Endometrial microvascular endothelial cells (primary cell): ENCODE results near the gene BST2. TPM values are rescaled to one million over a fixed set of nuclear protein-coding genes. Genes with fewer than 3 reads are reported as not detected.

ENCODE experiments used
- in situ Hi-C: cut with HindIII; loops from 2 replicates; pipeline ENCODE4 v1.10.0; 2017; ENCODE audit warnings: low sequenced_read_pairs, low pct_unique_long_range_greater_than_20kb; ENCODE audit errors: inconsistent ontology term
- total RNA-seq: library from RNA; depleted of rRNA; stranded (reverse); fragments of >200 nt; gene quantifications from one replicate; pipeline ENCODE4 v1.2.3, GENCODE V29; 2015; ENCODE audit errors: inconsistent ontology term

The BST2 gene
- total RNA-seq, 1 donor from 2014 or later: 306 TPM

DNA sequence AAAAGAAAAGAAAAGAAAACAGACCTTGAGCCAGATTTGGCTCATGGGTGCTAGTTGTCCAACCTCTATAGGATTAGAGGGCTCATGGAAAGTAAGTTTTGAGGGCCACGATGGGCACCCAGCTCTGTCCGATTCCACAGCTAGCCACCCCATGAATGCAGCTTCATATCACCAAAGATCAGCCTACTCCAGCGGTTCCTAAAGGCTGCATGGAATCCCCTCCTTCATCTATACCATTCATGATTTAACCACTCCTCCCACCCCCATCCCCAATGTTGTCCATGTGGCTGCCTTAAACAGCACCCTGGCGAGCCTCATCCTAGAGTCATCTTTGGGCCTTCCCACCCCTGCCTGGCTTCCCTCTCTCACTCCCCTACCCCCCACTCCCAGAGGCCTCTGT is 16.5 kb upstream of the BST2 start:
- in situ Hi-C loops: no loop called here

DNA sequence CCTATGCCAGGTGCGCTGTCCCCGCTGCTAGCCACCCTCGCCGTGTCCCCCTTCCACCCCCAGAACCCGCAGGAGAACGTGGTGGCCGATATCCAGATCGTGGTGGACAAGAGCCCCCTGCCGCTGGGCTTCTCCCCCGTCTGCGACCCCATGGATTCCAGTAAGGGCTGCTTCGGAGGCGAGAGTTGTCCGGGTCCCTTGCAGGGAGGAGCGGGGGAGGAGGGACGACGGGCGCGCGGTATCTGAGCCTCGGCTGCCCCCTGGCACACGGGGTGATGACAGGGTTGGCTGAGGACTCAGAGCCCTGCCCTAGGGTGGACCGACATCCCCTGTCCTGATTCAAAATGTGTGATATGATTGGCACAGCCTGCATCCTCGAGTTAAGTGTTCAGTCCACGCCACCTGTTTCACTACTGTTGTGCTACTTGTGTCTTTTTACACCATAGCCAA is 15.1 kb upstream of the BST2 start:
- in situ Hi-C loops: no loop called here

DNA sequence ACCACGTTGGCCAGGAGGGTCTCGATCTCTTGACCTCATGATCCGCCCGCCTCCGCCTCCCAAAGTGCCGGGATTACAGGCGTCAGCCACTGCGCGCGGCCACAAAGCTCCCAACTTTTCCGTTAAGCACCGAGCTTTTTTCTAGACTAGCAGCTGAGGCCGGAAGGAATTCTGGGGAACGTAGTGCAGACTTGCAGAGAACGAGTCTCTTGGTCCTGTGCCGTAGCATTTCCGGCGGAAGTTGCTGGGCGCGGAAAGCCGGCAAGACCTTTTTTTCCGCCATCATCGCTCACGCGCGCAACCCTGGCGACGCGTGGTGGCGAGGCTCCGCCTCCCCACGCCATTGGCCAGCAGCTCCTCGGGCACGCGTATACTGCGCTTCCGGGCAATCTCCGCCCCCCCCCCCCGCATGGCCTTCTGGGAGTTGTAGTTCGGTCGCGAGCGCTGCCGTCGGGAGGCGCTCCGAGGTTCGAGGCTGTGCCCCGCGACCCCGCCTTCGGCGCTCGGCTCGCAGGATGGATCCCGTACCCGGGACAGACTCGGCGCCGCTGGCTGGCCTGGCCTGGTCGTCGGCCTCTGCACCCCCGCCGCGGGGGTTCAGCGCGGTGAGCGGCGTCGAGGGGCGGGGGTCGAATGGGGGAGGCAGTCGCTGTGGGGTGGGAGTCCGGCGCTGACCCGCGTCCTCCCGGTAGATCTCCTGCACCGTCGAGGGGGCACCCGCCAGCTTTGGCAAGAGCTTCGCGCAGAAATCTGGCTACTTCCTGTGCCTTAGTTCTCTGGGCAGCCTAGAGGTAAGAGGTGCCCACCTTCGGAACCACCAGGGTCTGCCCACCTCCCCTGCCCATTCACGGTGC is 14.4 kb upstream of the BST2 start, which contains the start of gene MVB12A:
TSS of gene MVB12A (plus strand) at position 427 of the 854 bp plus-strand sequence. CDS start at position 516, 89 bp downstream.
- in situ Hi-C loops: no loop called here

DNA sequence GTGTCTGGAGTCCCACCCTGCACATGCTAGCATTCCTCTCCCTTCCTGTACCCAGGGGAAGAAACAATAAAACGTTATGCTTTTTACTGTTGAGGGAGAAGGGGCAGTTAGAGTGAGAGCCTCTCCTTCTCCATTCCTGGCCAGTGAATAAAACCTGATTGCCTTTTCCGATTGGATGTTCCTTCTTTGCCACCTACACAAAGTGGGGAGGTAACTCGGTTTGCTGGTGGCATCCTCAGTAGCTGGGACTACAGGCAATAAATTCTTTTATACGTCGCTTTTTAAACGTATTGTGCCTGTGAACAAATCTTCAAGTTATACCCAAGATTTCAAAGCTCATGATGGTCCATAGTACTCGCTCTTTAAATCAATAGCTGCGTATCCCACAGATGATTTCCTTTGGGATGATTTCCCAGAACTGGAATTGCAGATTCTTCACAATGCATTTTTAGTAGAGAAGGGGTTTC is 13.8 kb upstream of the BST2 start:
- in situ Hi-C loops: no loop called here

DNA sequence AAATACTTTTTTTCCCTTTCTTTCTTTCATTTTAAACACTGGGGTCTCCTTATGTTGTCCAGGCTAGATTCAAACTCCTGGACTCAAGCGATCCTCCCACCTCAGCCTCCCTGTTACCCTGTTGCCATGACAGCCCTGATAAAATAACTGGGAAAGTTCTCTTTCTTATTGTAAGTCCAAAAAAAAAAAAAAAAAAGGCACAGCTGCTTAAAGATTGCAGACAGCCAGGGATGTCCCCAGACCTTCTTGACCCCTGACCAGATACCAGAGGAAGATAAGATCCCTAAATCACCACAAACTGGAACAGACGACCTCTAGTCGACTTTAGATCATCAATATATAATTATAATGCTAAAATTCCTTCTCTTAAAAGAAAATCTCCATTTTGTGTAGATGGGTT is 13.3 kb upstream of the BST2 start:
- in situ Hi-C loops: no loop called here

DNA sequence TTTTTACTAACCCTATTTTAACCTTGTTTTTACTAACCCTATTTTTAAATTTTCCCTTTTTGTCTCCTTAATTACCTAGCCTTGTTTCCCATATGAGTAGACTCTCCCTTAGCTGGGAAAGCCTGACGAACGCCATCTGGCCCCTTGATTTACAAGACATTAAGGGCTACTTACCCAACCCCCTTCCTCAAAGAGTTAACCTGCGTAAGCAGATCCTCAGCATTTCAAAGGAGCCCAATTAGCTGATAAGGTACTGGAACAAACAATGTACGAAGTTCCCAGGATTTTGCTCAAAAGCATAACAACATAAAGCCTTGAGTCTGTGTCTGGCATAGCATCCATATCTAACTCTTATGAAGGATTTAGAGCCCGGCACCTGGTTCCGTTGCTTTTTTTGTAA is 9.7 kb upstream of the BST2 start:
- in situ Hi-C loops: no loop called here

DNA sequence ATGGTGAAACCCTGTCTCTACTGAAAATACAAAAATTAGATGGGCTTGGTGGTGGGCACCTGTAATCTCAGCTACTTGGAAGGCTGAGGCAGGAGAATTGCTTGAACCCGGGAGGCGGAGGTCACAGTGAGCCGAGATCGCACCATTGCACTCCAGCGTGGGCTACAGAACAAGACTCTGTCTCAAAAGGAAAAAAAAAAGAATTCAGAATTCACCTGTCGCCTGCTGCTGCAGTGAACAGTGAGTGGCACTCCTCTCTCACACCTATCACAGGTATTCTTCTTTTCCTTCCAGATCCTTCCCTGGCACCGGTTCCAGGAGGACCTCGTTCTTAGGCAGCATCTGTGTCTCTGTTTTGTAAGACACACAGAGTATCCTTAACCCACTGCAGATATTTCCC is 8.7 kb upstream of the BST2 start:
- in situ Hi-C loops: no loop called here

DNA sequence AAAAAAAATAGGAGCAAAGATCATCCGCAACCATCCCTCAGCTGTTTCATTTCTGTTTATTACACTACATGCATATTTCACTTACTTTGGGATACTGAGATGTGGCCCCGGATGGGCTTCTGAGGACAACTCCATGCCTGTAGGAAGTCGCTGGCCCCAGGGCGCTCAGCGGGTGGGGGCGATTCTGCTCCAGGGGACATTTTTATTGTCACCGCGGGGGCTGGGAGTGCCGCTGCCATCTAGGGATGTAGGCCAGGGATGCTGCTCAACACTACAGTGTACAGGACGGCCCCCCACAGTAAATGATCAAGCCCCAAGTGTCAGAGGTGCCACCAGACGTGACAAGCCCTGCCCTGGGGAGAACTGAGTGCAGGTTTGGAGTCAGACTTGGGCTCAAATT is 6.4 kb upstream of the BST2 start:
- in situ Hi-C loops: no loop called here

DNA sequence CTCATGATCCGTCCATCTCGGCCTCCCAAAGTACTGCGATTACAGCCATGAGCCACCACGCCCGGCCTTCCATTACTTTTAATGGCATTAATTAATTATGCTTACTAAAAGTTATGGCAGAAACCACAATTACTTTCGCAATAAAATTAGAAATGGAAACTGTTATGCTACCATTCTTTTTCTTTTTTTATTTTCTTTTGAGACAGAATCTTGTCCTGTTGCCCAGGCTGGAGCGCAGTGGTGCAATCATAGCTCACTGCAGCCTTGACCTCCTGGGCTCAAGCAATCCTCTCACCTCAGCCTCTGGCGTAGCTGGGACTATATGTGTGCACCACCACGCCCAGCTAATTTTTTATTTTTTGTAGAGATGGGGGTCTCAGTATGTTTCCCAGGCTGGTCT is 4.6 kb upstream of the BST2 start:
- in situ Hi-C loops: no loop called here

DNA sequence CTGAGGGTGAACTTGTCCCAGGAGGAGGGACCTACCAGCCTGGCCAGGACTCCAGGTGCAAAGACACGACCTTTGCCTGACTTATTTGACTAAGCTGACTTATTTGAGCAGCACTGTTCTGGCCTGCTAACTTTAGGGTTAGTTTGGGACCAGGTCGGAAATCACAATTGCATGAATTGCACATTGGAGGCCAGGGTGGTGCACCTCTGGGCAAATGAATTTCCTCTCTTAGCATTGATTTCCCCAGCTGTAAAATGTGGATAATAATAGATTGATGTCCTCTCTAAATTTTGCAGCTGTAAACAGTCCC is 1.4 kb upstream of the BST2 start:
- in situ Hi-C loops: no loop called here

DNA sequence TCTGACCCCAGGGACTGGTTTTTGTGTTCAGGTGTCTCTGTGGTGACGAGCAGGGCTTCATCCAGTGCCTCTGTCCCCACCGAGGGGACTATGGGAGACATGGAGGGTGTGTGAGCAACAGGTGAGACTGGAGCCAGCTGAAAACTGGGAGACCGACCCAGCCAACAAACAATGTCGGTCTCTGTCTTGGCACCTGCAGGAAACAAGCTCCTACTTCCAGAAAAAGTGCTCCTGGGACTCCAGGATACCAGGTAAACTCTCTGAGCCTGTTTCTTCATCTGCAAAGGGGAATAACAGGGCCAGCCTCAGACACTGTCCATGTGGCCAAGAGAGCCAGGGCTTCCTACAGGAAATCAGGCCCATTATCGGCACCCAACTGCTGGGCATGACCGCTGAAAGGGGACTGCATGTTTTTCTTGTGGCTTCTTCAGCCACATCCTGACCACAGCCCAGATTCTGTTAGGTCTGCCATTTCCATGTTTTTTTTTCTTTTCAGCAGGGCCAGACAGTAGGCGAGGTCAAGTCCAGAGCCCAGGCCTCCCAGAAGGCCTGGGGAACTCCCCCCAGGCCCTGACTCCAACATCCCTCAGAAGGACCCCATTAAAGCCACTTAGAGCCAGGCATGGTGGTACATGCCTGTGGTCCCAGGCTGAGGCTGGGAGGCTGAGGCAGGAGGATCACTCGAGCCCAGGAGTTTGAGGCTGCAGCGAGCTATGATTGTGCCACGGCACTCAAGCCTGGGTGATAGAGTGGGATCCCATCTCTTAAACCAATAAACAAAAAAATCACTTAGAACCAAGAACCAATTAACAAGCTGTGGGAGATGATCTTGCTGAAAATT is 836 bp upstream of the BST2 start:
- in situ Hi-C loops: no loop called here

DNA sequence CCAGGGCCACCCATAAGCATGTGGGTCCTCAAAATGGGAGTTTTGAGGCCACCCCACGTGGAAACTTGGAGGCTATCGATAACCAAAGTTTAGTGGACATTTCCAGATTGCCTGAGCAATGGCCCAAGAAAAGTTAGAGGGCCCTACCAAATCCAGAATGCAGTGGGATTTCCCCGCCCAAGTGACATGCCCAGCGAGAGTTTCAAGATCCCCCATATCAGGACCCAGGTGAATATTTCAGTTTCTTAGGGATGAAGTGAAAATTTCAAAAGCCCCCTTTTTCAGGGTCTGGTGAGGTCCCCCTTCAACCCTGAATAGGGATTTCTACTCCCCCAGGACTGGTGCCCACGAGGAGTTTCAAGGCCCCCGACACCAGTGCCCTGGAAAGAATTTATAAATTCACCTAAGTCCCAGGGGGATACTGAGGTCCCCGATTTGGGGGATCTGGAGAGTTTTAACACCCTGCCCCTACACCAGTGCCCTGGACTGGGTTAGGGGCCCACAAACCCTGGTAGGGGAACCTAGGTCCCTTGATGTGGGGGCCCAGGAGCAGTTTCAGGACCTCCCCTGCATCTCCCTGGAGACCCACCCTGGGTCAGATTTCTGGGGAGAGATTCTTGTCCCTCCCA is 695 bp downstream of the BST2 start:
- in situ Hi-C loops: no loop called here

DNA sequence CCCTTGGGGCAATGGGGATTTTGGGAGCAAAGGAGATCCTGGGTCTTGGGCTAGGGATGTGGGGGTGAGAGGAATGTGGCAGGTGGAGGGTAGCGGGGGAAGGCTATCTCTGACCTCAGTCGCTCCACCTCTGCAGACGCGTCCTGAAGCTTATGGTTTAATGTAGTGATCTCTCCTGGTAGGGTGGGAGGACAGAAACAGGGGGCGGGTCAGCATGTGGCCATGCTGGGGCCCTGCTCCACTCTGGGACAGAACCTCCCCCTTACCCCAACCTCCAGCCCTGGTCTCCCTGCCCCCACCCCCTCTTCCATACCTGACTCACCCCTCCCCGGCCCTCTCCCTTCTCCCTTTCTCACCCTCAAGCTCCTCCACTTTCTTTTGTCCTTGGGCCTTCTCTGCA is 1.4 kb downstream of the BST2 start:
- in situ Hi-C loops: no loop called here

DNA sequence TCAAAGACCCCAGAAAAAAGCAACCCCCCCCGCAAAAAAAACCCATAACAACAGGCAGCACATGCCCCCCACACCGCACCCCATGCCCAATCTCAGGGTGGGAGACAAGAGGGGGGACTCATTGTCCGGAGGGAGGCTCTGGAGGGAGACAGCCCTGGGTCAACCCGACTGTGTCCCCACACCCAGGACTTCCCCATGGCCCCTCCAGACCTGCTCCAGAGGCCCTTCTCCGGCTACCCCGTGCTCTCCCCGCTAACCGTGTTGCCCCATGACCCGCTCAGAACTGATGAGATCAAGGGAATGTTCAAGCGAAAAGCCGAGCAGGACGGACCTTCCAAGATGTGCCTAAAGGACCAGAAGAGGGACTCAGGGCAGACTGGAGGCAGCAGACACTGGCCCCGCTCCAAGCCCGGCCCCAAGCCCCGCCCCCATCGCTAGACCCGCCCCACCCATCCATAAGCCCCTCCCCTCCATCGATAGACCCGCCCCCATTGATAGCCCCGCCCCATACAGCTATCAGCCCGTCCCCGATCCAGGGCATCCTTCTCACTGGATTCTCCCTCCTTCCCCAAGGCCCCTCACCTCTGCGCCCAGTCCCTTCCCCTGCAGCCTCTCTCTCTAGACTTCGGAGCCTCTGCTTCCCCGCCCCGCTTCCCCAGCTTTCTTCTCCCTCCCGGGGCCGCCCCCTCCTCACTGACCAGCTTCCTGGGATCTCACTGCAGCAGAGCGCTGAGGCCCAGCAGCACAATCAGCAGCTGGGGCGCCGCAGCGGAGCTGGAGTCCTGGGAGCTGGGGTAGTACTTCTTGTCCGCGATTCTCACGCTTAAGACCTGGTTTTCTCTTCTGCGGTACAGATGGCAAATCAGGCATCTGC is 2.2 kb downstream of the BST2 start:
- in situ Hi-C loops: no loop called here

DNA sequence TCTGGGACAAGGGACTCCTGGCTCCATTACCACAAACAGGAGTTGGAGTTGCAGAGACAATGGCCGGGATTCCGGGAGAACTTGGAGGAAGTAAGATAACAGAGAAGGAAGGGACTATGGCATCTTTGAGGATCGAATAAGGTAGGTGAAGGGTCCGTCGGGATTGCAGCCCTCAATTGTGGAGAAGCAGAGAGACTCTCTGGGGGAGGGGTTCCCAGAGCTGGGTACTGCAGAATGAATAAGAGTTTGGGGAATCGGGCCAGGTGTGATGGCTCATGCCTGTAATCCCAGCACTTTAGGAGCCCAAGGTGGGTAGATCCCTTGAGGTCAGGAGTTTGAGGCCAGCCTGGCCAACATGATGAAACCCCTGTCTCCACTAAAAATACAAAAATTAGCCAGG is 3.8 kb downstream of the BST2 start:
- in situ Hi-C loops: no loop called here

DNA sequence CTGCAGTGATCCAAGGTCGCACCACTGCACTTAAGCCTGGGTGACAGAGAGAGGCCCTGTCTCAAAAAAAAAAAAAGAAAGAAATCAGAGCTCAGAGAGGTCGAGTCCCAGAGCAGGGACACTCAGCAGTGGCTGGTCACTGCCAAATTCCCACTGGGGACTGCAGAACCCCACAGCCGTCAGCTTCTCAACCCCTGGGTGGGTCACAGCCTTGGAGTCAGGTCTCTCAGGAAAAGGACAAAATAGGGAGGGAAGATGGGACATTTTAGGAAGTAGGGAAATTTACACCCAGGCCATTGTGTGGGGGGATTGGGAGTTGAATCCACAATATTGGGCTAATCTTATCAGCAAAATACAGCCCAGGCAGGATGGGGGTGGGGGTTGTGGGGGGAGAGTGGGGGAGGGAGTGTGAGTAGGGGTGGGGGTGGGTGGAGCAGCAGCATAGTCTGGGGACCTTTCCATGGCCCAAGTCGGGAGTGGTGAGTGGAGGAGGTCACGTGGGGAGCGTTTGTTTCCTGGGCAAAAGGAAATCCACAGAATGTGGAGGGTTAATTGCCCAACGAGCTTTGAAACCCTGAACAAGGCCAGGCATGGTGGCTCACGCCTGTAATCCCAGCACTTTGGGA is 6.4 kb downstream of the BST2 start:
- in situ Hi-C loops: no loop called here

DNA sequence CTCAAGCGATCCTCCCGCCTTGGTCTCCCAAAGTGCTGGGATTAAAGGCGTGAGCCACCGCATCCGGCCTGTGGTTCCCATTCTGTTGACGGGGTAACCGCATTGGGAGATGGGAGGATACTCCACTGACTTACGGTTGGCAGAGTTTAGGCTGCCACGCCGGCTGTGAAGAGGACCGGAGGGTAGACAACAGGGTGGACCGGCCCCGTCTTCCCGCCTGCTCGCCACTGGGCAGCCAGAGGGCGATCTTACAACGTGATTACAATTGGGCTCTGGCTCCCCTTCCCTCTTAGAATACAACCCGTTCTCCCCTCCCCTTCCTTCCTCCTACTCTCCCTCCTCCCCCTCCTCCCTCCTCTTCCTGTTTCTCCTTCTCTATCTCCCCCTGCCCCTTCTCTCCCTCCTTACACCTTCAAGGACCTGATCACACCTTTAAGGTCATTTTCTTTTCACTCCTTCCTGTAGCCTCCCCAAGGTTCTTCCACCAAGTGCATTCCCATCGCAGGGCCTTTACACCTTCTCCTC is 10.5 kb downstream of the BST2 start:
- in situ Hi-C loops: no loop called here

DNA sequence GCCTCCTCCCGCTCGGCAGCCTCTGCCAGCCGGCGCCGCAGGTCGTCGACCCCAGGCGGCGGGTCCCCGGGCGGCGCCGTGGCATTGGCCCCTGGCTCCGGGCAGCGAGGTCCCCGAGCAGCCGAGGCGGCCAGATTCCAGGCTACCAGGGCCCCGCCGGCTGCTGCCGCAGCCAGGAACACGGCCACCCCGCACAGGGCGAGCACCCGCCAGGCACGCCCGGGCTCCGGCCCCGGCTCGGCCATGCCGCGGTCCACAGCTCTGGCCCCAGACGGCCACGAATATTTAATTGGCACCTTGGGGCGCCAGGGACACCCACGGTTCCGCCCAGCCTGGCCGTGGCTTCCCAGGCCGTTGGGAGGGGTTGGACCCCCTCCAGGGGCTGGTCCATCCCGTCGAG is 11.5 kb downstream of the BST2 start, which contains the start of gene CCDC194:
TSS of gene CCDC194 (minus strand) at position 283 of the 400 bp plus-strand sequence. CDS start at position 245, 38 bp downstream.
- in situ Hi-C loops: no loop called here
